GM19351 (cell line): Measurements from ENCODE around the gene NFATC1.
A peak's percentile ranks its signal among the peaks of the same experiment; 100 is the strongest.
"Not testable (repeated sequence)": the region's sequence is repeated elsewhere in the genome, so short reads cannot be mapped to it uniquely, and the experiment has no call there.

Experiments used
- ATAC-seq: cut with Tn5 transposase; IDR thresholded peaks from one replicate; pipeline ENCODE4 v1.9.1; 2021; ENCODE audit warnings: mild to moderate bottlenecking, moderate library complexity; ENCODE audit not compliant: unreplicated experiment

Gene NFATC1

GRCh38 chr18:79498662-79499061 lies 102.9 kb downstream of the NFATC1 start:
- ATAC-seq = no peak

DNA sequence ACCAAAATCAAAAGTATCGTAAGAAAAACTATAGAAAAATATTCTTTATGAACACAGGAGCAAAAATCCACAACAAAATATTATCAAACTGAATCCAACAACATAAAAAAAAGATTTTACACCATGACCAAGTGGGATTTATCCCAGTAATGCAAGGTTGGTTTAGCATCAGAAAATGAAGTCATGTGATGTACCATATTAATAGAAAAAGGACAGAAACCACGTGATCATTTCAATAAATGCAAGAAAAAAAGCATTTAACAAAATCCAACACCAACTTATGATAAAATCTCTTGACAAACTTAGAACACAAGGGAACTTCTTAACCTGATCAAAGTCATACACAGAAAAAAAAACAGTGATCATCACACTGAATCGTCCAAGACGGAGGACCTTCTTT lies 105.3 kb downstream of the NFATC1 start:
- no peak for ATAC-seq

DNA sequence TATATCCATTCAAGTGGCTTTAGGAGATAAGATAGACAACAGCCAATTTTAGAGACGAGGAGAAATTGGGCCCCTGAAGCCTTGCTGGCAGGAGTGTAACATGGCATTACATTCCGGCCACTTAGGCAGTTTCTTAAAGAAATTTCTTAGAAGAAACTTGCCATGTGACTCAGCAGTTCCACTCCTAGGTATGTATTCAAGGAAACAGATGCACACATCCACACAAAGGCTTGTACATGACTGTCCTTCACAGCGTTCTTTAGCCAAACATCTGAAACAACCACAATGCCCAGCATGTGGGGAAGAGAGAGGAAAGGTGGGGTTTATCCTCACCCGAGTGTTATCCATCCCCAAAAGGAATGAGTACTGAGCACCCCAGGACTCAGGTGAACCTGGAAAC lies 107.1 kb downstream of the NFATC1 start:
- no peak for ATAC-seq

GRCh38 chr18:79503406-79503805 lies 107.7 kb downstream of the NFATC1 start:
- ATAC-seq = no peak

GRCh38 chr18:79504034-79504433 lies 108.3 kb downstream of the NFATC1 start:
- no peak for ATAC-seq

GRCh38 chr18:79504495-79504894 lies 108.8 kb downstream of the NFATC1 start:
- ATAC-seq = not testable (repeated sequence)

- ATAC-seq = not testable (repeated sequence)
These were observed 109.7 kb downstream of the NFATC1 start for GRCh38 chr18:79505465-79505864.

DNA sequence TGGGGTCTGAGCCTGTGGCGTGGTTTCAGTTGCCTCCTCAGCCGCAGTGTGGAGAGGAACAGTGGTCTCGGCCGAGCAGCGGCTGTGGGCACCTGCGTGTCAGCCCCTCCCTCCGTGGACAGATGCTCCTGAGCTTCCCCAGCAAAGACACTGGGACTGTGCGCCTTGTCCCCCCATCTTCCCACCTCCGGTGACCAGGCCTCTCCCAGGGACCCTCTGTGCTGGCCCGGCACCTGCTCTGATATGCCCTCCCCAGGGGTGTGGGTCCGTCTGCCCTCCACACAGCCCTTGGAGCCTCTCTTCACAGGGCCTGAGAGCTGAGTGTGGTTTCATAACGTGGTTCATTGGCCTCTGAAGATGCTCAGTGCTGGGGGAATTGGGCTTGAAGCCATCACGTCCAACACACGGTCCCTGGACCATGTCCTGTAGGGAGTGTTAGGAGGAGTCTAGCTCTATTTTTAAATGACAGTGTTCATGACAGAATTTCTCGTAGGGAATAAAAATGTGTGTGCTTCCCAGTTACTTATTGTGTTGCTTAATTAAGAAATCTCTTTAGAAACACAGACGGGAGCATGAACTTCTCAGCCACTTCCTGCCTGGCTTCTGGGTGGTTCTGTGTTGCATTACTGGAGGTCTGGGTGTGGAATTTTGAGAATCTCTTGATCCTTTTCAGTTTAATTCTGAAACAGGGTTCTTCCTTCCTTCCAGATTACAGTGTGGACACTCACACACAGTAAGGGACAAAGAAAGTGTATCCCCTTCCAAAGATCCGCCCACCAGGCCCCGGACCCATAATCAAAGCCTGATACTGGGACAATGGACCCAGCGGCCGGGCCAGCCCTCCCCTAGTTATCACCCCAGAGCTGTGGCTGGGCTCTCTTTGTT lies 110.7 kb downstream of the NFATC1 start:
- peak; percentile 42 for ATAC-seq

GRCh38 chr18:79507076-79507545 lies 111.4 kb downstream of the NFATC1 start:
- ATAC-seq = peak; percentile 26

GRCh38 chr18:79507546-79508480 lies 112.1 kb downstream of the NFATC1 start:
- peak; percentile 18 for ATAC-seq

DNA sequence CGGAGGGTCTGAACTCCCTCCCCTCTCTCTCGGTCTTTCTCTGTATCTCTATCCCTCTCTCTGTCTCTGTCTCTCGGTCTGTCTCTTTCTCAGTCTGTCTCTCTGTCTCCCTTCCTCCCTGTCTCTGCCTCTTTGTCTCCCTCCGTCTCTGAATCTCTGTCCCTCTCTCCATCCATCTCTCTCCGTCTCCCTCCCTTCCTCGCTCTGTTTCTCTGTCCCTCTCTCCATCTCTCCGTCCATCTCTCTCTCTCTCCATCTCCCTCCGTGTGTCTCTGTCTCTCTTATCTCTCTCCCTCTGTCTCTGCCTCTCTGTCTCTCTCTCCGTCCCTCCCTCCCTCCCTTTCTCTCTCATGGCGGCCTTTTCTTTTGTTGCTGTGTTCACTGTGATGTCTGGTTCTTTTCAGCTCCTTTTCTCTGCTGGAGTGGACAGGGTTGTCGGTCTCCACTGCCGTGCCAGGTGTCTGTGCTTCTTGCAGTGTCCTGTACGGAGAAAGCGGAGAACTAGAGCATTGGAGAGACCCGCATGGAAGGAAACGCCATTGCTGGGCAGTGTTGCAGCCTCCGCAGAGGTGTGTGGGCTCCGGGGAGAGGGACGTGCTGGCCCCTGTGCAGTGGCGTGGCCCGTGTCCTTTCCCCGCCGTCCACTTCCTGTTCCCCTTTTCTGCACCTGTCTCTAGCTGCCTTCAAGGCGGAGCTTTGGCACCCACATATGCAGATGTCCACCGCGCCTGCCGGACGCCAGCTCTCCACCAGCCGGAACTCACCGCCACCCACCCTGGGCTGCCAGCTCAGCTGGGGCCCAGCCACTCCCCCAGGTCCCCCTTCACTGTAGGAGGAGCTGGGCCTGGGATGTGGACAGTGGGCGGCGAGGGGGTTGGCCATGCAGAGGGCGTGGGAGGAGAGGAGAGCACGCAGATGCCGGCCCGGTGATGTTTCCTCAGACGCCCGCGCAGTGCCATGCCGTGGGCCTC lies 113.1 kb downstream of the NFATC1 start:
- ATAC-seq = peak; percentile 66

- no peak for ATAC-seq
These were observed 113.8 kb downstream of the NFATC1 start for GRCh38 chr18:79509536-79509930.

DNA sequence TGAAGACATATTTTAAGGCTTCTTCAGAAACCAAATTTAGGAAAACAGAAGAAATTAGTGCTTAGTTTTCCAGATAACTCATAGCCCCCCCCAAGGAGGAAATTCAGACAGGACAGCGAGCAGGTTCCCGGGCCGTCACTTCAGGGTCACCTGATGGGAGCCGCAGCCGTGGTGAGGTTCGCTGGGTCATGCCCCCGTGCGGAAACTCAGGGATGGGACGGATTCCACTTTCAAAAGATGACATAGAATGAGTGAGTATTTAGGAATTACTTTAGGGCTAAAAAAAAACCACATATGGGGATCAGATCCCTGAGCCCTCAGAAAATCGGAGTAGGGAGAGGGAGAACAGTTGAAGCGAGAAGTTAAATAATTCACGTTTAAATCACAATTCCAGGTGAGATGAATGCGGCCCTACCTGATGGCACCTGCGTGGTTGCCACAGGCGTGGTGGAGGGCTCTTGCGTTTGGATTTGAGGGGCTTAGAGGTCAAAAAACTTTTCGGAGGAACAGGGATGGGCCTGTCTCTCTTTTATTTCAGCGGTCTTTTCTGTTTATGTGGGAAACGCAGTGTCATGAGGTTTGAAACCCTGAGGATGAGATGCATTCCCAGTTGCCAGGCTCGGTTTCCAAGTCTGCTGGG lies 114.4 kb downstream of the NFATC1 start:
- ATAC-seq = no peak

- ATAC-seq = no peak
These were observed 115.1 kb downstream of the NFATC1 start for GRCh38 chr18:79510731-79511241.

DNA sequence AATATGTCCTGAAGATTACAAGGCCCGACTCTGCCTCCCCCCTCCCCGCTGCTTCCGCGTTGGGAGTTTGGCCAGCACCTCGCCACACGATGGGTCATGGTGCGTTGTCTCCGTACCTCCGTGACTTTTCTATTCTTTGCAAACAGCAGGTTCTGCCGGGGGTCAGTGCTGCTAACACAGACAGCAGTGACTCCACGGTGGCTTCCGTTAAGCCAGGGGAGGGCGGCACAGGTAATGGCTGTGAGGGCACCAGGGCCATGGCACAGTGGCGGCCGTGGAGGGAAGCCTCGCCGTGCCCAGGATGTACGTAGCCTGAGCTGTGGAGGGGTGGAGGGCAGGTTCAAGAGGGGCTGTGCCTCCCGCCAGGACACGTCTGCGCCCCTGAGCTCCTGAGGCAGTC lies 115.5 kb downstream of the NFATC1 start:
- ATAC-seq = no peak

- no peak for ATAC-seq
These were observed 116.1 kb downstream of the NFATC1 start for GRCh38 chr18:79511671-79512301.

DNA sequence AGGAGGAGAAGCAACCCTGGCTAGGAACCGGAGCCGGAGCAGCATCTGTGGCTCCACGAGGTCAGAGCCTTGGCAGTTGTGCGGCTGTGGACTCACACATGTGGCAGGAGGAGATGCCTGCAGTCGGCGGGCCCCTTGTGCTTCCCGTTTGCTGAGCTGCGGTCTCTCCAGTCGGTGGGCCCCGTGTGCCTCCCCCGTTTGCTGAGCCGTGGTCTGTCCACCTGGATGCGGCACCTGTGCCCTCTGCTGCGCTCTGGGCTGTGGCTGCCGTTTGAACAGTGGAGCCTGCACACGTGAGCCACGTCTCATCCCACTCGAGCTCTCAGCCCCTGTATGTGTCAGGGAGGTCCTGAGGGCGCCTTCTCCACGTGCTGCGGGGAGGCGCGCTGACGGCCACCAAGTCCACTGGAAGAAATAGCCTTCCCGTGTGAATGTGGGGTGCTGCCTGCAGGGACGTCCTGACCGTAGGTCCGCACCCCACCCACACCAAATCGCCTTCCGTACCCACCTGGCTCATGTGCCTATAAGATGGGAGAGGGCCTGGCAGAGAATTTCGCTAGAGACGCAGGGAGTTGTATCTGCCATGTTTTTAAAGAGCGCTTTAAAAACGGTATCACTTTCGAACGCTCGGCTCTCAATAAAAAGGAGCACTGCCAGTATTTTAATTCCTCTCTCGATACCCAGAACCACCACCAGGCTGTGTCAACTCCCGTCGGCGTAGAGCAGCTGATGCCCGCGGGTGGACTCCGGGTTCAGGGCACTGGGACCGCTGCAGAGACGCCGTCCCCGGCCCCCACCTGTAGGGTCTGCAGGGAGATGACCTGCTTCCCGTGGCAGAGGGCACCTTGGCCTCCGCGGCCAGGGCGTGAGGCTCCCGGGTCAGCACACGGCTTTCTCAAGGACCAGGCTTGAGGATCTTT lies 117.0 kb downstream of the NFATC1 start:
- no peak for ATAC-seq
